Measurements from ENCODE around the gene LMO2. TPM values are rescaled to one million over a fixed set of nuclear protein-coding genes. Genes with fewer than 3 reads are reported as not detected.

Gene LMO2
- total RNA-seq, 1 donor from 2014 or later: 1.8 TPM

DNA sequence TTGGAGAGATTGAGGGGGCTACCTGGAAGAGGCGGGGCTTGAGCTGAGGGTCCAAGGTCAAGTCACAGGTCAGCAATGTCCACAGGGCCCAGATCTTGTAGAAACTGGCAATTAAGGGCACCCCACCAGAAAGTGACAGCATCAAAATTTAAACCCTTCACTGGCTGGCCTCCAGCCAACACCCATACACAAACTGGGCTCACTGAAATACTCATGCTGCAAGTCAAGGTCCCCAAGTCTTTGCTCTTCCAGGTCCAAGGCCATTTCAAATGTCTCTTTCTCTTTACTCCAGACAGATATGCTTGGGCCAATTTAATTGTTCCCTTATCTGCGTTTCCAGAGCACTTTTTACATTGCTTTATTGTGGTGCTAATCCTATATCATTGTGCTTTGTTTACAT lies 36.4 kb downstream of the LMO2 start:
- no peak for TF ChIP-seq EZH2 (IDR thresholded peaks at IDR 0.05; ENCODE audit: insufficient read depth, low read length)
- TF ChIP-seq, protein P1, sequence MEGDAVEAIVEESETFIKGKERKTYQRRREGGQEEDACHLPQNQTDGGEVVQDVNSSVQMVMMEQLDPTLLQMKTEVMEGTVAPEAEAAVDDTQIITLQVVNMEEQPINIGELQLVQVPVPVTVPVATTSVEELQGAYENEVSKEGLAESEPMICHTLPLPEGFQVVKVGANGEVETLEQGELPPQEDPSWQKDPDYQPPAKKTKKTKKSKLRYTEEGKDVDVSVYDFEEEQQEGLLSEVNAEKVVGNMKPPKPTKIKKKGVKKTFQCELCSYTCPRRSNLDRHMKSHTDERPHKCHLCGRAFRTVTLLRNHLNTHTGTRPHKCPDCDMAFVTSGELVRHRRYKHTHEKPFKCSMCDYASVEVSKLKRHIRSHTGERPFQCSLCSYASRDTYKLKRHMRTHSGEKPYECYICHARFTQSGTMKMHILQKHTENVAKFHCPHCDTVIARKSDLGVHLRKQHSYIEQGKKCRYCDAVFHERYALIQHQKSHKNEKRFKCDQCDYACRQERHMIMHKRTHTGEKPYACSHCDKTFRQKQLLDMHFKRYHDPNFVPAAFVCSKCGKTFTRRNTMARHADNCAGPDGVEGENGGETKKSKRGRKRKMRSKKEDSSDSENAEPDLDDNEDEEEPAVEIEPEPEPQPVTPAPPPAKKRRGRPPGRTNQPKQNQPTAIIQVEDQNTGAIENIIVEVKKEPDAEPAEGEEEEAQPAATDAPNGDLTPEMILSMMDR (IDR thresholded peaks at IDR 0.05; ENCODE audit: insufficient read depth, low read depth, low read length): no peak
- H3K9ac ChIP-seq (ENCODE audit: low read length): no peak overlapping the region
- no peaks in the 10 kb centered on the region for H3K79me2 ChIP-seq (ENCODE audit: insufficient read depth, low read length)
- peaks cover 63% of the 10 kb centered on the region for H3K27me3 Mint-ChIP-seq (ENCODE audit: low read depth, unreplicated experiment)
- no peak overlapping the region for H3K27ac ChIP-seq (ENCODE audit: low read depth, low read length)
- peaks cover 13% of the 10 kb centered on the region for H3K27me3 ChIP-seq (ENCODE audit: insufficient read depth, low read length)
- no peak for FAIRE-seq
- no peak for DNase-seq (ENCODE audit: low read depth)
- no peaks in the 10 kb centered on the region for H4K20me1 ChIP-seq (ENCODE audit: insufficient read depth, low read length)
- no peak overlapping the region for H3K27ac Mint-ChIP-seq (ENCODE audit: unreplicated experiment)
- no peaks in the 10 kb centered on the region for H3K36me3 Mint-ChIP-seq (ENCODE audit: low read depth, unreplicated experiment)
- no peak overlapping the region for H3K4me3 ChIP-seq (ENCODE audit: insufficient read depth, low read depth, low read length)
- H3K9me3 ChIP-seq (ENCODE audit: insufficient read depth, low read depth, low read length): no peaks in the 10 kb centered on the region
- no peak overlapping the region for H3K4me3 Mint-ChIP-seq (ENCODE audit: unreplicated experiment)
- H3K9me3 Mint-ChIP-seq (ENCODE audit: unreplicated experiment): no peaks in the 10 kb centered on the region
- H3K4me2 ChIP-seq (ENCODE audit: low read length): no peak overlapping the region
- H2AFZ ChIP-seq (ENCODE audit: low read depth, low read length): no peak overlapping the region
- H3K4me1 ChIP-seq (ENCODE audit: insufficient read depth, low read length): no peaks in the 10 kb centered on the region
- H3K4me1 Mint-ChIP-seq (ENCODE audit: low read depth, unreplicated experiment): no peaks in the 10 kb centered on the region
- no peaks in the 10 kb centered on the region for H3K36me3 ChIP-seq (ENCODE audit: insufficient read depth, low read length)

DNA sequence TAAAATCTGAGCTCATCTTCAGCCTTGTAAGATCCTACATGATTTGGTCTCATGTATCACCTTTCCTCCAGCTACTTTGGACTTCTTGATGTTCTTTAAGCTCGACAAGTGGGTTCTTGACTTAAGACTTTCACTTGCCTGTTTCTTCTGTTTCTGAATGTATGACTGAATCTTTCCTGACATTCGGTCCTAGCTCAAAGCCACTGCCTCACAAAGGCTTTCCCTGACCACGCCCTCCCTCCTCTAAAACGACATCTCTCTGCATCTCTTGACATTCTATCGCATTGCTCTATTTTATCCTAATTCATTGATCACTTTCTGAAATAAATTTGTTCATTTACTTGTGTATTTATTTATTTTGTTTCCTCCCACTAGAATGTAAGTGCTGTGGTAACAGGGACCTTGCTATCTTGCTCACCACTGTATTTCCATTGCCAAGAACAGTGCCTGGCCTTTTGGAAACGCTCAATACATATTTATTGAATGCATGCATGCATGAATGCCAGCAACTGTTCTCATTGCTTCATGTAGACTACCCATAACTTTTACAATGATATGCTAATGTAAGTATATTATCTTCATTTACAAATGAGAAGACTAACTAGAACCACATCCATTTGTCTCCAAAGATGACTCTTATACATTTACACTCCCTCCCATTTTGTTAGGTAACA lies 43.0 kb downstream of the LMO2 start:
- no peaks in the 10 kb centered on the region for H3K36me3 Mint-ChIP-seq (ENCODE audit: low read depth, unreplicated experiment)
- H3K27ac Mint-ChIP-seq (ENCODE audit: unreplicated experiment): no peak overlapping the region
- no peak for DNase-seq (ENCODE audit: low read depth)
- Histone ChIP-seq H3K4me1 (ENCODE audit: insufficient read depth, low read length) (no peaks in the 10 kb centered on the region), H3K36me3 (ENCODE audit: insufficient read depth, low read length) (no peaks in the 10 kb centered on the region), H2AFZ (ENCODE audit: low read depth, low read length) (no peak overlapping the region), H3K79me2 (ENCODE audit: insufficient read depth, low read length) (no peaks in the 10 kb centered on the region), H3K4me2 (ENCODE audit: low read length) (no peak overlapping the region), H3K4me3 (ENCODE audit: insufficient read depth, low read depth, low read length) (no peak overlapping the region), H3K9me3 (ENCODE audit: insufficient read depth, low read depth, low read length) (no peaks in the 10 kb centered on the region), H3K9ac (ENCODE audit: low read length) (no peak overlapping the region), H4K20me1 (ENCODE audit: insufficient read depth, low read length) (no peaks in the 10 kb centered on the region), H3K27ac (ENCODE audit: low read depth, low read length) (no peak overlapping the region), H3K27me3 (ENCODE audit: insufficient read depth, low read length) (peaks cover 27% of the 10 kb centered on the region)
- H3K27me3 Mint-ChIP-seq (ENCODE audit: low read depth, unreplicated experiment): peaks cover 30% of the 10 kb centered on the region
- H3K4me1 Mint-ChIP-seq (ENCODE audit: low read depth, unreplicated experiment): no peaks in the 10 kb centered on the region
- no peak for FAIRE-seq
- no peak overlapping the region for H3K4me3 Mint-ChIP-seq (ENCODE audit: unreplicated experiment)
- TF ChIP-seq, protein P1 (IDR thresholded peaks at IDR 0.05; ENCODE audit: insufficient read depth, low read depth, low read length): no peak
- TF ChIP-seq EZH2 (IDR thresholded peaks at IDR 0.05; ENCODE audit: insufficient read depth, low read length): no peak
- H3K9me3 Mint-ChIP-seq (ENCODE audit: unreplicated experiment): no peaks in the 10 kb centered on the region

DNA sequence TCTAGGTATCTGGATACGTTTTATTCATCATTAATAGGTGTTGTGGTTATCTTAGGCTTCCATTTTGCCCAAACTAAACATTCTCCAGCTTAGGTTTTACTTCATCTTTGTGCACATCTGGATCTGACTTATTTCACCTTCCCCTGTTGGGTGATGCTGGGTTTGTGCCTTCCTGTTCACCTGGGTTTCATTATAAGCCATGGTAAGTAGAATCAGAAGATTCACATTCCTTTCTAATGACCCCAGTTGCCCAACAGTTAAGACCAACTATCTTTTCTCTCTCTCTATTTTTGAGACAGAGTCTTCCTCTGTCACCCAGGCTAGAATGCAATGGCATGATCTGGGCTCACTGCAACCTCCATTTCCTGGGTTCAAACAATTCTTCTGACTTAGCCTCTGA lies 44.6 kb downstream of the LMO2 start:
- DNase-seq (ENCODE audit: low read depth) (no peak), FAIRE-seq (no peak)
- no peaks in the 10 kb centered on the region for H3K79me2 ChIP-seq (ENCODE audit: insufficient read depth, low read length)
- no peak overlapping the region for H3K27ac ChIP-seq (ENCODE audit: low read depth, low read length)
- H3K4me1 ChIP-seq (ENCODE audit: insufficient read depth, low read length): no peaks in the 10 kb centered on the region
- no peak overlapping the region for H3K9ac ChIP-seq (ENCODE audit: low read length)
- TF ChIP-seq, protein P1 (IDR thresholded peaks at IDR 0.05; ENCODE audit: insufficient read depth, low read depth, low read length): no peak
- TF ChIP-seq EZH2 (IDR thresholded peaks at IDR 0.05; ENCODE audit: insufficient read depth, low read length): no peak
- no peaks in the 10 kb centered on the region for H3K9me3 ChIP-seq (ENCODE audit: insufficient read depth, low read depth, low read length)
- peaks cover 27% of the 10 kb centered on the region for H3K27me3 ChIP-seq (ENCODE audit: insufficient read depth, low read length)
- no peaks in the 10 kb centered on the region for H3K36me3 ChIP-seq (ENCODE audit: insufficient read depth, low read length)
- no peak overlapping the region for H3K4me3 ChIP-seq (ENCODE audit: insufficient read depth, low read depth, low read length)
- peaks cover 21% of the 10 kb centered on the region for H3K27me3 Mint-ChIP-seq (ENCODE audit: low read depth, unreplicated experiment)
- H3K4me1 Mint-ChIP-seq (ENCODE audit: low read depth, unreplicated experiment): no peaks in the 10 kb centered on the region
- no peaks in the 10 kb centered on the region for H3K9me3 Mint-ChIP-seq (ENCODE audit: unreplicated experiment)
- H3K4me3 Mint-ChIP-seq (ENCODE audit: unreplicated experiment): peak overlapping the region; percentile 35
- H2AFZ ChIP-seq (ENCODE audit: low read depth, low read length): no peak overlapping the region
- no peak overlapping the region for H3K27ac Mint-ChIP-seq (ENCODE audit: unreplicated experiment)
- H4K20me1 ChIP-seq (ENCODE audit: insufficient read depth, low read length): no peaks in the 10 kb centered on the region
- no peak overlapping the region for H3K4me2 ChIP-seq (ENCODE audit: low read length)
- no peaks in the 10 kb centered on the region for H3K36me3 Mint-ChIP-seq (ENCODE audit: low read depth, unreplicated experiment)

Data from astrocyte (in vitro differentiated cells and primary cell).